Uterus (tissue), 4 donors: ENCODE data around the gene PCGF2. TPM values are rescaled to one million over a fixed set of nuclear protein-coding genes. Genes with fewer than 3 reads are reported as not detected.

Source experiments
- DNase-seq, 2 donors: peaks; one replicate each; pipeline ENCODE4 v3.0.0-alpha.2; 2019 to 2020
- H3K27ac ChIP-seq, 2 donors: fragments of 200-600 bp; sonication (generic); 1 replicate in 1 of 2; 2 replicates in 1 of 2; pipeline ENCODE4 v1.5.1; 2016 to 2018
- H3K27me3 ChIP-seq, 2 donors: fragments of 200-600 bp; sonication (generic); one replicate each; pipeline ENCODE4 v1.5.1; 2018 to 2019; ENCODE audit warnings: control low read depth in 1 of 2
- H3K36me3 ChIP-seq, 2 donors: fragments of 200-600 bp; sonication (generic); one replicate each; pipeline ENCODE4 v1.5.1; 2019; ENCODE audit warnings: control low read depth in 1 of 2
- H3K4me1 ChIP-seq, 2 donors: fragments of 200-600 bp; sonication (generic); one replicate each; pipeline ENCODE4 v1.5.1; 2018 to 2019; ENCODE audit warnings: control low read depth in 1 of 2
- H3K4me3 ChIP-seq, 2 donors: fragments of 200-600 bp; sonication (generic); 1 replicate in 1 of 2; 2 replicates in 1 of 2; pipeline ENCODE4 v1.5.1; 2018 to 2019; ENCODE audit warnings: mild to moderate bottlenecking in 1 of 2
- H3K9me3 ChIP-seq, 2 donors: fragments of 200-600 bp; sonication (generic); one replicate each; pipeline ENCODE4 v1.5.1; 2019; ENCODE audit warnings: control low read depth in 1 of 2
- POLR2A ChIP-seq, 2 donors: fragments of 450-650 bp; IDR thresholded peaks; one replicate each; pipeline ENCODE4 v1.6.1; 2016; ENCODE audit warnings: antibody characterized with exemption in 2 of 2, mild to moderate bottlenecking in 1 of 2, moderate library complexity in 1 of 2
- intact Hi-C: fragments of 100-400 bp; cut with DNase I; formaldehyde crosslinking; loops from one replicate; pipeline ENCODE4 v1.15.1; 2023; ENCODE audit warnings: low total_unique reads
- total RNA-seq, 4 donors: library from RNA; depleted of rRNA in 3 of 4; stranded (reverse); fragments of >200 nt in 3 of 4; gene quantifications; one replicate each; pipeline versions ENCODE4 v1.1.0 to v1.2.4, GENCODE V29; 2014 to 2023
- TF ChIP-seq, protein P1 (sequence below), 4 experiments: fragments of 200-600 bp in 2 of 4; fragments of 450-650 bp in 2 of 4; sonication (generic) in 2 of 4; IDR thresholded peaks; one replicate each; pipeline ENCODE4 v1.5.1; 2016 to 2019; ENCODE audit warnings: antibody characterized with exemption in 4 of 4, mild to moderate bottlenecking in 2 of 4, moderate library complexity in 1 of 4
- donor health status: DM: yes; HTN: yes; CAD: no.

The PCGF2 gene
- total RNA-seq, 4 donors from 2014 or later, result 5.5 to 81.8 (median 16.2) TPM

DNA sequence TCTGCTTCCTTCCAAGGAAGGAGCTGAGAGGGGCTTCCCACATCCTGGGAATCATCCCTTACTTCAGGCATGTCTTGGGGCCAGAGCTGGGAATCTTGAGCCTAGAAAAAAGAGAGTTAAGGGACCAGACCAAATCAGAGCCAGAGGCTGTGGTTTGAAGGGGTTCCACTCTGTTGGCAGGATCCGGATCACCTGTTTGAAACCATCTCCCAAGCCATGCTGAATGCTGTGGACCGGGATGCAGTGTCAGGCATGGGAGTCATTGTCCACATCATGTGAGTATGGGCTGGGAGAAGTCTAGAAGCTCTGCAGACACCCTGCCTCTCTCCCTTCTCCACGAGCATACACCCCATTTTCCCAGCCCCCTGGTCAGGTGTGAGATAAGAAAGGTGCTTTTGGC lies 14.1 kb upstream of the PCGF2 start:
- Histone ChIP-seq H3K27ac (no peak overlapping the region), H3K4me3 (no peak overlapping the region), H3K9me3 (no peaks in the 10 kb centered on the region), H3K36me3 (no peaks in the 10 kb centered on the region), H3K27me3 (no peaks in the 10 kb centered on the region), H3K4me1 (no peaks in the 10 kb centered on the region)
- TF ChIP-seq, protein P1, sequence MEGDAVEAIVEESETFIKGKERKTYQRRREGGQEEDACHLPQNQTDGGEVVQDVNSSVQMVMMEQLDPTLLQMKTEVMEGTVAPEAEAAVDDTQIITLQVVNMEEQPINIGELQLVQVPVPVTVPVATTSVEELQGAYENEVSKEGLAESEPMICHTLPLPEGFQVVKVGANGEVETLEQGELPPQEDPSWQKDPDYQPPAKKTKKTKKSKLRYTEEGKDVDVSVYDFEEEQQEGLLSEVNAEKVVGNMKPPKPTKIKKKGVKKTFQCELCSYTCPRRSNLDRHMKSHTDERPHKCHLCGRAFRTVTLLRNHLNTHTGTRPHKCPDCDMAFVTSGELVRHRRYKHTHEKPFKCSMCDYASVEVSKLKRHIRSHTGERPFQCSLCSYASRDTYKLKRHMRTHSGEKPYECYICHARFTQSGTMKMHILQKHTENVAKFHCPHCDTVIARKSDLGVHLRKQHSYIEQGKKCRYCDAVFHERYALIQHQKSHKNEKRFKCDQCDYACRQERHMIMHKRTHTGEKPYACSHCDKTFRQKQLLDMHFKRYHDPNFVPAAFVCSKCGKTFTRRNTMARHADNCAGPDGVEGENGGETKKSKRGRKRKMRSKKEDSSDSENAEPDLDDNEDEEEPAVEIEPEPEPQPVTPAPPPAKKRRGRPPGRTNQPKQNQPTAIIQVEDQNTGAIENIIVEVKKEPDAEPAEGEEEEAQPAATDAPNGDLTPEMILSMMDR (IDR thresholded peaks at IDR 0.05), result no peak
- intact Hi-C loops, result no loop called here
- no peak for DNase-seq

DNA sequence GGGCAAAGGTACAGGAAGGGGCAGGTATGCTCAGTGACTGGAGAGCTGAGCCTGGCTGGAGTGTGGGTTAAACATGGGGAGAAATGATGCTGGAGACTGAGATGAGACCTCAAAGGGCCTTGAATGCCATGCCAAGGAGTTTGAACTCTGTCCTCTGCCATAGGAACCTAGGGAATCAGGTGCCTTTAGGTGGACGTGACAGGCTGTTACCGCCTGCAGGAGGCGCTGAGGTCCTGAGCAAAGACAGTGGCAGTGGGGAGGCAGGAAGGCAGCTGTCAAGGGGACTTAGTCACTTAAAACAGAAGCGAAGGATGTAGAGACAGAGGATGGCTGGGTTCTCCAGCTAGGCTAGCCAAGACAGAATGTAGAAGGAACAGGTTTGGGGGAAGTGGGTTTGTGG lies 13.5 kb upstream of the PCGF2 start:
- H3K27ac ChIP-seq, result no peak overlapping the region
- no peaks in the 10 kb centered on the region for H3K36me3 ChIP-seq
- H3K4me1 ChIP-seq, result no peaks in the 10 kb centered on the region
- TF ChIP-seq, protein P1 (IDR thresholded peaks at IDR 0.05), result no peak
- no peak for TF ChIP-seq POLR2A (IDR thresholded peaks at IDR 0.05)
- H3K9me3 ChIP-seq, result no peaks in the 10 kb centered on the region
- DNase-seq, result no peak
- intact Hi-C loops, result no loop called here
- H3K27me3 ChIP-seq, result no peaks in the 10 kb centered on the region
- H3K4me3 ChIP-seq, result no peak overlapping the region

DNA sequence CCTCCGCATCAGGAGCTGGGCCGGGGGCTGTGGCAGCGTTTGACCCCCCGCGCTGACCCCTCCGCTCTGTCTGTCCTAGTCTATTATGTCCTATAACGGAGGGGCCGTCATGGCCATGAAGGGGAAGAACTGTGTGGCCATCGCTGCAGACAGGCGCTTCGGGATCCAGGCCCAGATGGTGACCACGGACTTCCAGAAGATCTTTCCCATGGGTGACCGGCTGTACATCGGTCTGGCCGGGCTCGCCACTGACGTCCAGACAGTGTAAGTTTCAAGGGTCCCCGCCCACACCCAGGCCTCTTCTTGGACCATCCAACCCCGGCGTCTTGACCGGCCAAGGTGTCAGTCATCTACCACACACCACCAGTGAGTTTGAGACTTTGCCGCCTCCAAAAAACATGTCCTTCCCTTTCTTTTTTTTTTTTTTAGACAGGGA lies 5.0 kb upstream of the PCGF2 start:
- no peak for TF ChIP-seq POLR2A (IDR thresholded peaks at IDR 0.05)
- TF ChIP-seq, protein P1 (IDR thresholded peaks at IDR 0.05), result no peak
- Histone ChIP-seq H3K9me3 (no peaks in the 10 kb centered on the region), H3K4me1 (peaks cover 0 to 13% of the 10 kb centered on the region in 2 donors), H3K27ac (peak overlapping the region; percentile 69 to 82), H3K27me3 (no peaks in the 10 kb centered on the region), H3K4me3 (peak overlapping the region; percentile 70 to 76), H3K36me3 (no peaks in the 10 kb centered on the region)
- intact Hi-C loops, result no loop called here
- DNase-seq, result peak in 1 of 2 donors; percentile 38

DNA sequence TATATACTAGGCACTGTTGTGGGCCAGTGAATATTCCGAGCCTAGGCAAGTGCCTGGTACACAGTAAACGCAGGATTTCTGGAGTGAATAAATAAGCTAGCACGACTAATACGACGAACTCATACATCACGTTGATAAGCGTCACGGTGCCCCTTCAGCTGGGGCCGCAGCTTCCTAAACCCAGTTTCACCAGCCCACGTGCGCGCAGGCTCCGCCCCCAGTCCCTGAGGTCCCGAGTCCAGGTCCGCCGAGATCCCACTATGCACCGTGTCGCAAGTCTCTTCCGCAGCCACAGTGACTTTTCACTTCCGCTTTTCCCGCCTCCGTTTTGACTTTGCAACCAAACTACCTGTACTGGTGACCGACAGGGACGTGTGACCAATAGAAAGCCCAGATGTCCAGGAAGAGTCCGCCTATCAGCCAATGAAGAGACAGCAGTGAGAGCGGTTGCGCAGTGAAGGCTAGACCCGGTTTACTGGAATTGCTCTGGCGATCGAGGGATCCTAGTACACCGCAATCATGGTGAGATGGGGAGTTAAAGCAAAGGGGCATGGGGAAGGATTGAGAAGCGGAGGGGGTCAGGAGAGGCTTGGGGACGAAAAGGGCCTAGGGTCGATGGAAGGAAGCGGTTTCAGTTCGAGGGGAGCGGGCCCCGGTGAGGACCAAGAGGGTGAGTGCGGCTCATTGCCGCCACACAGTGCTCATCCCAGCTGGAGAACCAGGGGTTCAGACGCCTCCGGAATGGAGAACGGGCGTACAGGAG lies 4.4 kb upstream of the PCGF2 start, which contains the start of gene PSMB3:
TSS of gene PSMB3 (plus strand) at position 434 of the 763 bp plus-strand sequence. CDS start at position 520, 86 bp downstream.
- peak within 1 kb of the TSS; percentile 70 to 76 for H3K4me3 ChIP-seq
- TF ChIP-seq, protein P1 (IDR thresholded peaks at IDR 0.05), result peak in 1 of 4 experiments; percentile 12
- TF ChIP-seq POLR2A (IDR thresholded peaks at IDR 0.05), result peak; percentile 30 to 42
- no peaks in the 10 kb centered on the region for H3K27me3 ChIP-seq
- H3K4me1 ChIP-seq, result peaks cover 0 to 13% of the 10 kb centered on the region in 2 donors
- intact Hi-C loops, result no loop called here
- no peaks in the 10 kb centered on the region for H3K9me3 ChIP-seq
- peak within 1 kb of the TSS; percentile 69 to 82 for H3K27ac ChIP-seq
- DNase-seq, result peak; percentile 96 to 99
- no peaks in the 10 kb centered on the region for H3K36me3 ChIP-seq

DNA sequence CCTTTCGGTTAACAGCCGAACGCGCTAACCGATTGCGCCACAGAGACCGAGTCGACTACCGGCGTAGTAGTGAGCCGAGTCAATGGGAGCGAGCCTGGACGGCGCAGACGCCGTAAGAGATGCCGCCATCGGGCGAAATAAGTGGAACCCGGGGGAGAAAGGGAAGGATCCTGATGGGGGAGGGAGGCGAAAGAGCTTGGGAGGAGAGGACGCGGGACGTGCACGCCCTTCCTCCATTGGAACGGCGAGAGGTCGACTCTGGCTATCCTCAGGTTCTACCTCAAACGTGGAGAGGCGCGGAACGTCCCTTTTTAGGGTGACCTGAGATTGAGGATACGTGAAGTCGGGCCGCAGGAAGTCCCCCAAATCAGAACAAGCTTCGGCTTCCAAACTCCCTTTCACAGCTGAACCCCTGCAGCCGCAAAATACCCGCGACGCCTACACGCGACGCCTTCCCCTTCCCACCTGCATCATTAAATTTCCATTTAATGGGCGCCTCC lies 3.7 kb upstream of the PCGF2 start:
- TF ChIP-seq, protein P1 (IDR thresholded peaks at IDR 0.05), result no peak
- no peak for TF ChIP-seq POLR2A (IDR thresholded peaks at IDR 0.05)
- intact Hi-C loops, result no loop called here
- Histone ChIP-seq H3K27ac (peak overlapping the region; percentile 69 to 81), H3K9me3 (no peaks in the 10 kb centered on the region), H3K4me1 (peaks cover 0 to 16% of the 10 kb centered on the region in 2 donors), H3K36me3 (no peaks in the 10 kb centered on the region), H3K27me3 (no peaks in the 10 kb centered on the region), H3K4me3 (peak overlapping the region; percentile 70 to 76)
- DNase-seq, result peak; percentile 84 to 85
